HepG2 (cell line): ENCODE measurements around the gene TOX2. TPM values are rescaled to one million over a fixed set of nuclear protein-coding genes. Genes with fewer than 3 reads are reported as not detected.

ENCODE experiments used
- ATAC-seq: fragments of 200-7000 bp; cut with Tn5 transposase; 3 replicates; pipeline ENCODE4 v1.9.1; 2020; ENCODE audit warnings: mild to moderate bottlenecking, moderate library complexity
- BruUV-seq: library from RNA; stranded (reverse); fragments of 400-500 nt; replicated peaks from 2 replicates; lab custom pipeline; 2021; lab: Mats Ljungman, UMichigan
- CTCF ChIA-PET: fragments of 300-600 bp; formaldehyde crosslinking; extraction: SDS; loops from one replicate; lab custom pipeline; 2021; ENCODE audit warnings: low total read pairs, inconsistent platforms, low intra/inter-chr PET ratio; lab: Yijun Ruan, JAX
- POLR2A ChIA-PET: fragments of 350-600 bp; sonication (Branson Sonifier 250); formaldehyde crosslinking; loops from one replicate; lab custom pipeline; 2020; ENCODE audit warnings: antibody characterized with exemption, inconsistent platforms; lab: Yijun Ruan, JAX
- DNase-seq: peaks from one replicate; pipeline ENCODE4 v3.0.0-alpha.2; 2015; ENCODE audit warnings: low spot score
- FAIRE-seq: peaks from 3 replicates; lab custom pipeline; 2011; peaks lifted over from hg19 to GRCh38; lab: Jason Lieb, UNC
- H2AFZ ChIP-seq: one replicate; pipeline ENCODE4 v1.6.1; 2011; ENCODE audit warnings: low read length, inconsistent platforms
- H3K27ac ChIP-seq: fragments of 300-600 bp; 3 replicates; pipeline ENCODE4 v1.8.0; 2011; ENCODE audit warnings: mixed run types, mild to moderate bottlenecking, mixed read lengths, low read length, inconsistent platforms; ENCODE audit not compliant: insufficient read depth; ENCODE audit errors: extremely low read length
- H3K27me3 ChIP-seq, 2 experiments: fragments of 200-600 bp in 1 of 2; 2 replicates in 1 of 2; 3 replicates in 1 of 2; pipeline versions ENCODE4 v1.6.0 to v1.8.0; 2011; ENCODE audit warnings: low read length in 2 of 2, mild to moderate bottlenecking in 2 of 2, moderate library complexity in 2 of 2, inconsistent platforms in 1 of 2; ENCODE audit not compliant: insufficient read depth in 2 of 2, control insufficient read depth in 1 of 2
- H3K36me3 ChIP-seq, 2 experiments: fragments of 200-600 bp in 1 of 2; replicated peaks in 1 of 2; 2 replicates in 1 of 2; 3 replicates in 1 of 2; pipeline versions ENCODE4 v1.5.1 to v1.8.0; 2011; ENCODE audit warnings: low read length in 2 of 2, inconsistent platforms in 1 of 2; ENCODE audit not compliant: insufficient read depth in 2 of 2, control insufficient read depth in 1 of 2
- H3K4me1 ChIP-seq: 2 replicates; pipeline ENCODE4 v1.5.1; 2012; ENCODE audit warnings: low read length, inconsistent platforms; ENCODE audit not compliant: insufficient read depth
- H3K4me2 ChIP-seq: 2 replicates; pipeline ENCODE4 v1.6.0; 2011; ENCODE audit warnings: low read depth, low read length, inconsistent platforms
- H3K4me3 ChIP-seq, 3 experiments: fragments of 200-600 bp in 1 of 3; sonication (generic), shearing (Covaris generic) in 1 of 3; replicated peaks in 1 of 3; 2 replicates each; pipeline ENCODE4 v1.5.1; 2011 to 2016; ENCODE audit warnings: low read length in 3 of 3, inconsistent platforms in 2 of 3, low read depth in 2 of 3, mild to moderate bottlenecking in 2 of 3, control low read depth in 1 of 3, mixed read lengths in 1 of 3; ENCODE audit not compliant: insufficient read depth in 1 of 3
- H3K79me2 ChIP-seq: one replicate; pipeline ENCODE4 v1.6.1; 2011; ENCODE audit warnings: low read length, inconsistent platforms; ENCODE audit not compliant: insufficient read depth
- H3K9ac ChIP-seq: 2 replicates; pipeline ENCODE4 v1.6.0; 2011; ENCODE audit warnings: mild to moderate bottlenecking, low read depth, low read length, inconsistent platforms; ENCODE audit not compliant: insufficient read depth
- H3K9me3 ChIP-seq: 2 replicates; pipeline ENCODE4 v1.5.1; 2012; ENCODE audit warnings: mild to moderate bottlenecking, low read length
- H4K20me1 ChIP-seq: 2 replicates; pipeline ENCODE4 v1.6.0; 2011; ENCODE audit warnings: inconsistent platforms, mild to moderate bottlenecking, low read length, moderate library complexity; ENCODE audit not compliant: insufficient read depth
- BCL6 ChIP-seq: IDR thresholded peaks from 2 replicates; pipeline ENCODE4 v1.6.1; 2016; ENCODE audit warnings: missing genetic modification reagents, missing compliant biosample characterization
- PAF1 ChIP-seq: IDR thresholded peaks from 2 replicates; pipeline ENCODE4 v1.6.1; 2016; ENCODE audit warnings: missing genetic modification reagents, missing compliant biosample characterization
- PITX1 ChIP-seq: sonication (generic); formaldehyde crosslinking; IDR thresholded peaks from 2 replicates; pipeline ENCODE4 v1.5.1; 2020; ENCODE audit warnings: mild to moderate bottlenecking, missing genetic modification reagents
- THAP11 ChIP-seq: IDR thresholded peaks from 2 replicates; pipeline ENCODE4 v1.6.1; 2016; ENCODE audit warnings: missing biosample characterization, missing genetic modification reagents
- ZKSCAN8 ChIP-seq: IDR thresholded peaks from 2 replicates; pipeline ENCODE4 v1.6.1; 2016; ENCODE audit warnings: borderline replicate concordance, missing genetic modification reagents, missing compliant biosample characterization
- ZNF350 ChIP-seq: sonication (generic); formaldehyde crosslinking; IDR thresholded peaks from 2 replicates; pipeline ENCODE4 v1.4.0; 2020; ENCODE audit warnings: mild to moderate bottlenecking, low read depth, missing genetic modification reagents, borderline replicate concordance
- ZNF512 ChIP-seq: sonication (generic); formaldehyde crosslinking; IDR thresholded peaks from 2 replicates; pipeline ENCODE4 v1.4.0; 2020; ENCODE audit warnings: mild to moderate bottlenecking, missing genetic modification reagents
- ZNF615 ChIP-seq: sonication (generic); formaldehyde crosslinking; IDR thresholded peaks from 2 replicates; pipeline ENCODE4 v1.5.0; 2020; ENCODE audit warnings: mild to moderate bottlenecking, missing genetic modification reagents, borderline replicate concordance
- ZNF790 ChIP-seq: sonication (generic); formaldehyde crosslinking; IDR thresholded peaks from 2 replicates; pipeline ENCODE4 v1.8.0; 2022; ENCODE audit warnings: missing genetic modification reagents, mild to moderate bottlenecking, borderline replicate concordance
- ZNF878 ChIP-seq: sonication (generic); formaldehyde crosslinking; IDR thresholded peaks from 2 replicates; pipeline ENCODE4 v1.8.1; 2023; ENCODE audit warnings: mild to moderate bottlenecking, missing genetic modification reagents, moderate library complexity
- WGBS: methylation state at CpG from one replicate; pipeline ENCODE4 v1.1.6; 2017; ENCODE audit warnings: low lambda C conversion rate; 5-methylcytosine and 5-hydroxymethylcytosine counted together
- in situ Hi-C: cut with HindIII; loops from 2 replicates; pipeline ENCODE4 v1.10.0; 2017; ENCODE audit warnings: low pct_unique_long_range_greater_than_20kb; ENCODE audit not compliant: extremely low pct_ligation_motif_present
- intact Hi-C: fragments of 100-400 bp; cut with micrococcal nuclease; formaldehyde crosslinking; loops from one replicate; pipeline ENCODE4 v1.10.0; 2022; ENCODE audit not compliant: unreplicated experiment
- polyA plus RNA-seq, 8 experiments: library from polyadenylated mRNA; depleted of rRNA in 3 of 8; stranded (reverse) in 7 of 8; unstranded in 1 of 8; fragments of >200 nt; fragmentation: Illumina TruSeq in 4 of 8; extraction: Trizol in 4 of 8; gene quantifications; 2 replicates each; pipeline versions ENCODE4 v1.2.1 to v1.2.3, GENCODE V29; 2011 to 2016; ENCODE audit warnings: low read depth in 4 of 8, missing spikeins in 1 of 8, mixed read lengths in 1 of 8; ENCODE audit not compliant: insufficient read depth in 1 of 8
- total RNA-seq, 5 experiments: library from RNA; depleted of rRNA; stranded (reverse); fragments of >200 nt; fragmentation: Illumina TruSeq; extraction: Trizol; gene quantifications; 2 replicates each; pipeline ENCODE4 v1.2.3, GENCODE V29; 2016; ENCODE audit warnings: low read depth in 1 of 5
- TF ChIP-seq, protein P1 (sequence below): fragments of 450-650 bp; IDR thresholded peaks from 2 replicates; pipeline ENCODE4 v1.6.1; 2017; ENCODE audit warnings: mild to moderate bottlenecking
- TF ChIP-seq, protein P2 (sequence below): sonication (generic); formaldehyde crosslinking; IDR thresholded peaks from 2 replicates; pipeline ENCODE4 v1.8.0; 2022; ENCODE audit warnings: mild to moderate bottlenecking, missing genetic modification reagents; ENCODE audit not compliant: insufficient replicate concordance

The TOX2 gene
- total and polyA plus RNA-seq, 2 of the 13 experiments (the other 11 are each of a cell fraction or from before 2014, with no cell fraction given) = not detected

DNA sequence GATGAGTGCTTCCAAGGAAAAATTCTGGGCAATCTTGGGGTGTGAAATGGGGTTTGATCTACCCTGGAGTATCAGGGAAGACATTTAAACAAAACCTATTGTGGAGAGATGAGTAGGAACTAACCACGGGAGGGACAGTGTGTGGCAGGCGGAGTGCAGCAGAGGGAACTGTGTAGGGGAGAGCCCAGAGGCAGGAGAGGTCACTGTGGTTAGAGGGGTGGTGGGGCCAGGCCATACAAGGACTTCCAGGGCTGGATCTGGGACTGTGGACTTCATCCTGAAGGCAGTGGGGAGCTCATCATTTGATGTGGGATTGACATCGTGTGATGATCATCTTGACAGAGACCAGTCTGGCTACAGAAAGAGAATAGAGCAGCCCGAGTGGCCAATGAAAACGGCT is 89.0 kb downstream of the TOX2 start:
- no peak for FAIRE-seq

More for the DNA sequence above, 89.0 kb downstream of the TOX2 start:
- H3K9me3 ChIP-seq = no peaks in the 10 kb centered on the region
- H3K36me3 ChIP-seq = no peaks in the 10 kb centered on the region
- 2% methylated on average over 5 of the region's 5 CpGs for WGBS
- no peak overlapping the region for H3K4me3 ChIP-seq
- in situ Hi-C loops (no loop called here), intact Hi-C loops (no loop called here)
- H3K9ac ChIP-seq = no peak overlapping the region
- no peak for TF ChIP-seq PITX1
- no peak for TF ChIP-seq BCL6 (CRISPR knock-in tag)
- no peak for TF ChIP-seq ZNF512 (CRISPR knock-in tag)
- no peak for TF ChIP-seq ZNF350 (CRISPR knock-in tag)
- no peak for TF ChIP-seq ZKSCAN8 (CRISPR knock-in tag)
- TF ChIP-seq ZNF790 (CRISPR knock-in tag) = no peak
- no peak for TF ChIP-seq ZNF878
- TF ChIP-seq ZNF615 (CRISPR knock-in tag) = no peak
- TF ChIP-seq PAF1 (CRISPR knock-in tag) = no peak
- TF ChIP-seq, protein P1, sequence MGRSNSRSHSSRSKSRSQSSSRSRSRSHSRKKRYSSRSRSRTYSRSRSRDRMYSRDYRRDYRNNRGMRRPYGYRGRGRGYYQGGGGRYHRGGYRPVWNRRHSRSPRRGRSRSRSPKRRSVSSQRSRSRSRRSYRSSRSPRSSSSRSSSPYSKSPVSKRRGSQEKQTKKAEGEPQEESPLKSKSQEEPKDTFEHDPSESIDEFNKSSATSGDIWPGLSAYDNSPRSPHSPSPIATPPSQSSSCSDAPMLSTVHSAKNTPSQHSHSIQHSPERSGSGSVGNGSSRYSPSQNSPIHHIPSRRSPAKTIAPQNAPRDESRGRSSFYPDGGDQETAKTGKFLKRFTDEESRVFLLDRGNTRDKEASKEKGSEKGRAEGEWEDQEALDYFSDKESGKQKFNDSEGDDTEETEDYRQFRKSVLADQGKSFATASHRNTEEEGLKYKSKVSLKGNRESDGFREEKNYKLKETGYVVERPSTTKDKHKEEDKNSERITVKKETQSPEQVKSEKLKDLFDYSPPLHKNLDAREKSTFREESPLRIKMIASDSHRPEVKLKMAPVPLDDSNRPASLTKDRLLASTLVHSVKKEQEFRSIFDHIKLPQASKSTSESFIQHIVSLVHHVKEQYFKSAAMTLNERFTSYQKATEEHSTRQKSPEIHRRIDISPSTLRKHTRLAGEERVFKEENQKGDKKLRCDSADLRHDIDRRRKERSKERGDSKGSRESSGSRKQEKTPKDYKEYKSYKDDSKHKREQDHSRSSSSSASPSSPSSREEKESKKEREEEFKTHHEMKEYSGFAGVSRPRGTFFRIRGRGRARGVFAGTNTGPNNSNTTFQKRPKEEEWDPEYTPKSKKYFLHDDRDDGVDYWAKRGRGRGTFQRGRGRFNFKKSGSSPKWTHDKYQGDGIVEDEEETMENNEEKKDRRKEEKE = no peak
- TF ChIP-seq, protein P2, sequence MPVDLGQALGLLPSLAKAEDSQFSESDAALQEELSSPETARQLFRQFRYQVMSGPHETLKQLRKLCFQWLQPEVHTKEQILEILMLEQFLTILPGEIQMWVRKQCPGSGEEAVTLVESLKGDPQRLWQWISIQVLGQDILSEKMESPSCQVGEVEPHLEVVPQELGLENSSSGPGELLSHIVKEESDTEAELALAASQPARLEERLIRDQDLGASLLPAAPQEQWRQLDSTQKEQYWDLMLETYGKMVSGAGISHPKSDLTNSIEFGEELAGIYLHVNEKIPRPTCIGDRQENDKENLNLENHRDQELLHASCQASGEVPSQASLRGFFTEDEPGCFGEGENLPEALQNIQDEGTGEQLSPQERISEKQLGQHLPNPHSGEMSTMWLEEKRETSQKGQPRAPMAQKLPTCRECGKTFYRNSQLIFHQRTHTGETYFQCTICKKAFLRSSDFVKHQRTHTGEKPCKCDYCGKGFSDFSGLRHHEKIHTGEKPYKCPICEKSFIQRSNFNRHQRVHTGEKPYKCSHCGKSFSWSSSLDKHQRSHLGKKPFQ (CRISPR knock-in tag) = no peak
- TF ChIP-seq THAP11 = no peak
- no peak overlapping the region for H3K4me2 ChIP-seq
- no peaks in the 10 kb centered on the region for H3K79me2 ChIP-seq
- no peak for DNase-seq
- H3K27me3 ChIP-seq = peaks cover 0 to 2% of the 10 kb centered on the region in 2 experiments; a peak in 1 of 5 replicates
- ChIA-PET POLR2A (no interaction called here), CTCF (no interaction called here)
- no peak overlapping the region for H3K27ac ChIP-seq
- ATAC-seq = peak; percentile 37; the same call in 2 of the 3 replicates
- no peak overlapping the region for H2AFZ ChIP-seq
- BruUV-seq = no TSS peak
- H3K4me1 ChIP-seq = no peaks in the 10 kb centered on the region
- no peaks in the 10 kb centered on the region for H4K20me1 ChIP-seq
